Uterus (tissue), 4 donors: ENCODE measurements around the gene SYNGR3. TPM values are rescaled to one million over a fixed set of nuclear protein-coding genes. Genes with fewer than 3 reads are reported as not detected.

Source experiments
- DNase-seq, 2 donors: peaks; one replicate each; pipeline ENCODE4 v3.0.0-alpha.2; 2019 to 2020
- H3K27ac ChIP-seq, 2 donors: fragments of 200-600 bp; sonication (generic); 1 replicate in 1 of 2; 2 replicates in 1 of 2; pipeline ENCODE4 v1.5.1; 2016 to 2018
- H3K27me3 ChIP-seq, 2 donors: fragments of 200-600 bp; sonication (generic); one replicate each; pipeline ENCODE4 v1.5.1; 2018 to 2019; ENCODE audit warnings: control low read depth in 1 of 2
- H3K36me3 ChIP-seq, 2 donors: fragments of 200-600 bp; sonication (generic); one replicate each; pipeline ENCODE4 v1.5.1; 2019; ENCODE audit warnings: control low read depth in 1 of 2
- H3K4me1 ChIP-seq, 2 donors: fragments of 200-600 bp; sonication (generic); one replicate each; pipeline ENCODE4 v1.5.1; 2018 to 2019; ENCODE audit warnings: control low read depth in 1 of 2
- H3K4me3 ChIP-seq, 2 donors: fragments of 200-600 bp; sonication (generic); 1 replicate in 1 of 2; 2 replicates in 1 of 2; pipeline ENCODE4 v1.5.1; 2018 to 2019; ENCODE audit warnings: mild to moderate bottlenecking in 1 of 2
- H3K9me3 ChIP-seq, 2 donors: fragments of 200-600 bp; sonication (generic); one replicate each; pipeline ENCODE4 v1.5.1; 2019; ENCODE audit warnings: control low read depth in 1 of 2
- POLR2A ChIP-seq, 2 donors: fragments of 450-650 bp; IDR thresholded peaks; one replicate each; pipeline ENCODE4 v1.6.1; 2016; ENCODE audit warnings: antibody characterized with exemption in 2 of 2, mild to moderate bottlenecking in 1 of 2, moderate library complexity in 1 of 2
- intact Hi-C: fragments of 100-400 bp; cut with DNase I; formaldehyde crosslinking; loops from one replicate; pipeline ENCODE4 v1.15.1; 2023; ENCODE audit warnings: low total_unique reads
- small RNA-seq: library from RNA; depleted of rRNA; stranded (forward); fragments of <200 nt; gene quantifications from one replicate; pipeline ENCODE3, GENCODE V24; 2016
- total RNA-seq, 4 donors: library from RNA; depleted of rRNA in 3 of 4; stranded (reverse); fragments of >200 nt in 3 of 4; gene quantifications; one replicate each; pipeline versions ENCODE4 v1.1.0 to v1.2.4, GENCODE V29; 2014 to 2023
- TF ChIP-seq, protein P1 (sequence below), 4 experiments: fragments of 200-600 bp in 2 of 4; fragments of 450-650 bp in 2 of 4; sonication (generic) in 2 of 4; IDR thresholded peaks; one replicate each; pipeline ENCODE4 v1.5.1; 2016 to 2019; ENCODE audit warnings: antibody characterized with exemption in 4 of 4, mild to moderate bottlenecking in 2 of 4, moderate library complexity in 1 of 4
- donor health status: DM: yes; HTN: yes; CAD: no.

Gene SYNGR3
- total RNA-seq, 4 donors from 2014 or later: 1.5 TPM; not detected in 3

DNA sequence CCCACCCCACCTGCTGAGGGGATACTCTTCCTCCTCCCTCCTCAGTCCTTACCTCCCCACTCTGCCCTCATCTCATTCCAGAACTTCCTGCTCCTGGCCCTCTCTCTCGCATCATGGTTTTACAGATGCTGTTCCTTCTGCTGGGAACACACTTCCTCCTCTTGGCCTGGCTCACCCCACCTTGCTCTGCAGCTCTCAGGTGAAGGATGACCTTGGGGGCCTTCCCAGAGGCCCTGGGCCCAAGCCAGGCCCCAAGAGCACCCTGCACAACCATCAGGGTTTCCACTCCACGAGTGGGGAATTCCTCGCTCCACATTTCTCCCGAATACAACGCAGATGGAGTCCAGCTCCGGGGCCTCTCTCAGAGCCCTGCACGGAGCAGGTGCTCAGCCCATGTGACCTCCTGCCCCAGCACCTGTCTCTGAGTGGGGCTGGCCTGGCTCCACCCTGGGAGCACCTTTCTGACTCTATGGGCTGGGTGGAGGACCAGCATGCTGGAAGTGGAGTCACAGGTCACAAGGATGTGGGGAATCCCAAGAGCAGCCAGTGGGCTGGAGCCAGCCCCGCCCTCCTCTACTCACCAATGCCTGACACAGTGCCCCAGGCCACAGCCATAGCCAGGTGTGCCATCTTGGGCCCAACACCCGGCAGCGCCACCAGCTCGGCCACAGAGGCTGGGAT is 53.4 kb downstream of the SYNGR3 start:
- H3K36me3 ChIP-seq: no peaks in the 10 kb centered on the region
- H3K27ac ChIP-seq: peak overlapping the region in 1 of 2 donors; percentile 49
- H3K9me3 ChIP-seq: no peaks in the 10 kb centered on the region
- intact Hi-C loops: no loop called here
- DNase-seq: no peak
- TF ChIP-seq, protein P1, sequence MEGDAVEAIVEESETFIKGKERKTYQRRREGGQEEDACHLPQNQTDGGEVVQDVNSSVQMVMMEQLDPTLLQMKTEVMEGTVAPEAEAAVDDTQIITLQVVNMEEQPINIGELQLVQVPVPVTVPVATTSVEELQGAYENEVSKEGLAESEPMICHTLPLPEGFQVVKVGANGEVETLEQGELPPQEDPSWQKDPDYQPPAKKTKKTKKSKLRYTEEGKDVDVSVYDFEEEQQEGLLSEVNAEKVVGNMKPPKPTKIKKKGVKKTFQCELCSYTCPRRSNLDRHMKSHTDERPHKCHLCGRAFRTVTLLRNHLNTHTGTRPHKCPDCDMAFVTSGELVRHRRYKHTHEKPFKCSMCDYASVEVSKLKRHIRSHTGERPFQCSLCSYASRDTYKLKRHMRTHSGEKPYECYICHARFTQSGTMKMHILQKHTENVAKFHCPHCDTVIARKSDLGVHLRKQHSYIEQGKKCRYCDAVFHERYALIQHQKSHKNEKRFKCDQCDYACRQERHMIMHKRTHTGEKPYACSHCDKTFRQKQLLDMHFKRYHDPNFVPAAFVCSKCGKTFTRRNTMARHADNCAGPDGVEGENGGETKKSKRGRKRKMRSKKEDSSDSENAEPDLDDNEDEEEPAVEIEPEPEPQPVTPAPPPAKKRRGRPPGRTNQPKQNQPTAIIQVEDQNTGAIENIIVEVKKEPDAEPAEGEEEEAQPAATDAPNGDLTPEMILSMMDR (IDR thresholded peaks at IDR 0.05): no peak
- TF ChIP-seq POLR2A (IDR thresholded peaks at IDR 0.05): no peak
- H3K4me1 ChIP-seq: peaks cover 0 to 13% of the 10 kb centered on the region in 2 donors
- H3K4me3 ChIP-seq: no peak overlapping the region
- H3K27me3 ChIP-seq: no peaks in the 10 kb centered on the region

Small RNAs within 50 kb of the gene (small RNA-seq; reads per million reads assigned to genes)
- not detected for gene AC005363.2
- gene RN7SL219P: not detected
- not detected for gene SNORA10
- not detected for gene SNORA64

Other genes starting within 250 kb of the SYNGR3 start
- gene NME3, start 218.4 kb upstream of the SYNGR3 start, total RNA-seq: 100 to 1,000 TPM in 1 of 4 donors, 10 to 100 TPM in 3; 35.3 to 208 (median 59.7) TPM
- gene EME2, start 217.2 kb upstream of the SYNGR3 start, total RNA-seq: 10 to 100 TPM in 2 of 4 donors, 1 to 10 TPM in 2; 2.6 to 28.2 (median 8.0) TPM
- 100 to 1,000 TPM in 1 of 4 donors, 10 to 100 TPM in 3; 37.3 to 158 (median 52.5) TPM for gene MRPS34, start 216.8 kb upstream of the SYNGR3 start, total RNA-seq
- 10 to 100 TPM; 24.8 to 67.4 (median 55.8) TPM for gene SPSB3, start 207.4 kb upstream of the SYNGR3 start, total RNA-seq
- gene NUBP2, start 207.0 kb upstream of the SYNGR3 start, total RNA-seq: 10 to 100 TPM; 40.5 to 54.6 (median 47.2) TPM
- gene IGFALS, start 196.3 kb upstream of the SYNGR3 start, total RNA-seq: 1 to 10 TPM in 1 of 4 donors, under 1 TPM in 1, not detected in 2; 0.49 to 1.2 TPM
- gene HAGH, start 163.1 kb upstream of the SYNGR3 start, total RNA-seq: 10 to 100 TPM; 22.9 to 75.3 (median 34.0) TPM
- 100 to 1,000 TPM in 1 of 4 donors, 10 to 100 TPM in 2, 1 to 10 TPM in 1; 3.5 to 115 (median 22.2) TPM for gene FAHD1, start 162.8 kb upstream of the SYNGR3 start, total RNA-seq
- under 1 TPM in 2 of 4 donors, not detected in 2; 0.48 to 0.76 TPM for gene MEIOB, start 117.8 kb upstream of the SYNGR3 start, total RNA-seq
- gene HS3ST6, start 71.6 kb upstream of the SYNGR3 start, total RNA-seq: not detected
- gene MSRB1, start 46.8 kb upstream of the SYNGR3 start, total RNA-seq: 10 to 100 TPM in 2 of 4 donors, 1 to 10 TPM in 2; 5.6 to 21.2 (median 11.9) TPM
- gene RPL3L, start 35.3 kb upstream of the SYNGR3 start, total RNA-seq: under 1 TPM in 1 of 4 donors, not detected in 3; 0.14 TPM
- 100 to 1,000 TPM in 1 of 4 donors, 10 to 100 TPM in 3; 50.1 to 532 (median 78.0) TPM for gene NDUFB10, start 30.4 kb upstream of the SYNGR3 start, total RNA-seq
- 1,000 to 10,000 TPM in 3 of 4 donors, 100 to 1,000 TPM in 1; 982 to 2,205 (median 1,458) TPM for gene RPS2, start 25.1 kb upstream of the SYNGR3 start, total RNA-seq
- not detected for gene RNF151, start 23.1 kb upstream of the SYNGR3 start, total RNA-seq
- 10 to 100 TPM in 3 of 4 donors, 1 to 10 TPM in 1; 4.1 to 46.6 (median 27.4) TPM for gene TBL3, start 17.9 kb upstream of the SYNGR3 start, total RNA-seq
- 1 to 10 TPM in 1 of 4 donors, not detected in 3; 1.0 TPM for gene NOXO1, start 8.5 kb upstream of the SYNGR3 start, total RNA-seq
- 10 to 100 TPM in 1 of 4 donors, 1 to 10 TPM in 3; 2.6 to 20.8 (median 6.6) TPM for gene GFER, start 5.8 kb upstream of the SYNGR3 start, total RNA-seq
- 10 to 100 TPM; 16.9 to 50.0 (median 34.6) TPM for gene ZNF598, start 19.9 kb downstream of the SYNGR3 start, total RNA-seq
- gene NPW, start 29.8 kb downstream of the SYNGR3 start, total RNA-seq: 1 to 10 TPM in 1 of 4 donors, not detected in 3; 1.5 TPM
- 10 to 100 TPM; 10.3 to 97.1 (median 33.1) TPM for gene NHERF2, start 36.9 kb downstream of the SYNGR3 start, total RNA-seq
- 10 to 100 TPM; 18.8 to 58.4 (median 27.6) TPM for gene NTHL1, start 57.9 kb downstream of the SYNGR3 start, total RNA-seq
- 100 to 1,000 TPM in 2 of 4 donors, 10 to 100 TPM in 2; 53.8 to 347 (median 131) TPM for gene TSC2, start 58.0 kb downstream of the SYNGR3 start, total RNA-seq
- gene PKD1, start 145.9 kb downstream of the SYNGR3 start, total RNA-seq: 100 to 1,000 TPM; 149 to 383 (median 197) TPM
- under 1 TPM in 1 of 4 donors, not detected in 3; 0.21 TPM for gene RAB26, start 158.7 kb downstream of the SYNGR3 start, total RNA-seq
- 10 to 100 TPM; 15.3 to 97.1 (median 51.7) TPM for gene TRAF7, start 165.8 kb downstream of the SYNGR3 start, total RNA-seq
- 1 to 10 TPM in 1 of 4 donors, under 1 TPM in 1, not detected in 2; 0.40 to 2.7 TPM for gene CASKIN1, start 206.6 kb downstream of the SYNGR3 start, total RNA-seq
- 10 to 100 TPM in 3 of 4 donors, 1 to 10 TPM in 1; 9.3 to 32.8 (median 21.5) TPM for gene MLST8, start 215.5 kb downstream of the SYNGR3 start, total RNA-seq
- 10 to 100 TPM in 1 of 4 donors, 1 to 10 TPM in 3; 1.2 to 16.9 (median 1.7) TPM for gene BRICD5, start 220.9 kb downstream of the SYNGR3 start, total RNA-seq
- 10 to 100 TPM in 2 of 4 donors, 1 to 10 TPM in 2; 2.6 to 14.4 (median 10.4) TPM for gene PGP, start 224.9 kb downstream of the SYNGR3 start, total RNA-seq
- 10 to 100 TPM in 3 of 4 donors, 1 to 10 TPM in 1; 8.2 to 41.8 (median 29.9) TPM for gene E4F1, start 233.6 kb downstream of the SYNGR3 start, total RNA-seq
- gene DNASE1L2, start 246.5 kb downstream of the SYNGR3 start, total RNA-seq: 1 to 10 TPM in 1 of 4 donors, under 1 TPM in 1, not detected in 2; 0.97 to 1.2 TPM